ENCODE results near the gene ADARB2. TPM values are rescaled to one million over a fixed set of nuclear protein-coding genes. Genes with fewer than 3 reads are reported as not detected.

ADARB2 gene
- total RNA-seq, 4 donors from 2014 or later, result 8.4 to 23.2 (median 19.6) TPM

DNA sequence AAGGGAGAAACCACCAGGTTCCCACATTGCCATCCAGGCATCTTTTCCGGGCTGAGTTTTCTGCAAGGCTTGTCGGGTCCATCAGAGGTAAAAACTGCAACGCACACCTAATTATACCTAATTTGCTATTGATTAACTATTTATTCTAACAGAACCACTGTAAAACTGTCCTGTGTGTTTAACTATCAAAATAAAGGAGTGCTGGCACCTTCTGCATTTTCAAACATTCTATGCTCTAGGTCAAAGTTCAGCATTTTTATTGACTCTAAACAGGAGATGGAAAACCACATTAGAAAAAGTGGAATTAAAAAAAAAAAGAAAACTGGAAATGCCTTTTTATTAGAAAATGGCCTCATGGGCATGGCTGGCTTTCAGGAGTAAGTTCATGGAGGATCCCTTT, 82.0 kb downstream of the ADARB2 start:
- Histone ChIP-seq H3K4me3 (no peak overlapping the region), H3K36me3 (no peaks in the 10 kb centered on the region), H3K27me3 (peaks cover 0 to 5% of the 10 kb centered on the region in 2 donors), H3K4me1 (no peaks in the 10 kb centered on the region), H3K27ac (no peak overlapping the region), H3K9me3 (no peaks in the 10 kb centered on the region)
- no peak for DNase-seq (ENCODE audit: low spot score in 2 of 2)
- 76 to 80% methylated on average over 3 of the region's 3 CpGs for WGBS, 2 donors
- TF ChIP-seq POLR2A (IDR thresholded peaks at IDR 0.05), result no peak
- TF ChIP-seq, protein P1, sequence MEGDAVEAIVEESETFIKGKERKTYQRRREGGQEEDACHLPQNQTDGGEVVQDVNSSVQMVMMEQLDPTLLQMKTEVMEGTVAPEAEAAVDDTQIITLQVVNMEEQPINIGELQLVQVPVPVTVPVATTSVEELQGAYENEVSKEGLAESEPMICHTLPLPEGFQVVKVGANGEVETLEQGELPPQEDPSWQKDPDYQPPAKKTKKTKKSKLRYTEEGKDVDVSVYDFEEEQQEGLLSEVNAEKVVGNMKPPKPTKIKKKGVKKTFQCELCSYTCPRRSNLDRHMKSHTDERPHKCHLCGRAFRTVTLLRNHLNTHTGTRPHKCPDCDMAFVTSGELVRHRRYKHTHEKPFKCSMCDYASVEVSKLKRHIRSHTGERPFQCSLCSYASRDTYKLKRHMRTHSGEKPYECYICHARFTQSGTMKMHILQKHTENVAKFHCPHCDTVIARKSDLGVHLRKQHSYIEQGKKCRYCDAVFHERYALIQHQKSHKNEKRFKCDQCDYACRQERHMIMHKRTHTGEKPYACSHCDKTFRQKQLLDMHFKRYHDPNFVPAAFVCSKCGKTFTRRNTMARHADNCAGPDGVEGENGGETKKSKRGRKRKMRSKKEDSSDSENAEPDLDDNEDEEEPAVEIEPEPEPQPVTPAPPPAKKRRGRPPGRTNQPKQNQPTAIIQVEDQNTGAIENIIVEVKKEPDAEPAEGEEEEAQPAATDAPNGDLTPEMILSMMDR (IDR thresholded peaks at IDR 0.05), result no peak
- no peak for TF ChIP-seq EP300 (IDR thresholded peaks at IDR 0.05)

DNA sequence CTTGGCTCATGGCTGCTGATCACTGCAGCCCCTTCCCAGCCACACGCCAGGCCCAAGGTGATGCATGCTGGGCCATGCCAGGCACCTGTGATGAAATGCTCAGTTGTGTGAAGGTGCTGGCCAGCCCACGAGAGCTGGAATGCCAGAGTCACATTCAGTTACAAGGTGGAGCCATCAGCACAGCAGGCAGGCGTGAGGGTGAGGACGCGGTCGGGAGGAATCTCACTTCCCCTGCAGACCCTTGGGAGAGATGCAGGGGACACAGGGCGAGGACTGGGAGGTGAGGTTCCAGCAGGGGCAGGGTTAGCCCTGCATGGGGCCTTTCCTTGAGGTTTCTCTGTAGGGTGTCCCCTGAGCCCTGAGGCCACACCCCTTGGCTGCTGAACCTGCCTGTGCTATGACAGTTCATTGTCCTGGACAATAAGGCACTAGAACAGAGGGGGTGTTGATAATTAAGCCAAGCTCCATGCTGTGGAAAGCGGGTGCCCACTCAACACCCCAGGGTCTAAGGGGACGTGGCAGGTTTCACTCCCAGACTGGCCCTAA, 82.4 kb downstream of the ADARB2 start:
- no peak for DNase-seq (ENCODE audit: low spot score in 2 of 2)
- TF ChIP-seq, protein P1 (IDR thresholded peaks at IDR 0.05), result no peak
- no peak for TF ChIP-seq EP300 (IDR thresholded peaks at IDR 0.05)
- TF ChIP-seq POLR2A (IDR thresholded peaks at IDR 0.05), result no peak
- H3K4me1 ChIP-seq, result no peaks in the 10 kb centered on the region

DNA sequence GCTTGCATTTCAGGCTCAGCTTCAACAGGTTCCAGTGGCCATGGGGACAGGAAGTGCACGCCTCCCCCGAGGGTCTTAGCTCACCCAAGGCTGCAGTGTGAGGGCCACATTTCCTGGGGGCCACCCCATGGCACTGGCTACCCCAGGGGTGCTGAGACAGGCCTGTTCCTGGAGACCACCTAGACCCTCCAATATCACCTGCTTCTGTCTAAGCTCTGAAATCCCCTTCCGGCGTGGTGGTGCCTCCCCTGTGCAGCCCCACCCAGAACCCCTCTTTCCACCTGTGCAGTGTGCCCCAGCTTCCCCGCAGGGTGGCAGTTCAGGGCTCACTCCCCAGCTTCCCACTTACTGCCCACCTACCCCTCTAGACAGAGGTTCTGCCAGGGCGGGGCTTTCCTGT, 83.1 kb downstream of the ADARB2 start:
- H3K36me3 ChIP-seq, result no peaks in the 10 kb centered on the region
- no peaks in the 10 kb centered on the region for H3K9me3 ChIP-seq
- no peak overlapping the region for H3K27ac ChIP-seq
- DNase-seq (ENCODE audit: low spot score in 2 of 2), result no peak
- TF ChIP-seq POLR2A (IDR thresholded peaks at IDR 0.05), result no peak
- no peak for TF ChIP-seq EP300 (IDR thresholded peaks at IDR 0.05)
- TF ChIP-seq, protein P1 (IDR thresholded peaks at IDR 0.05), result no peak
- H3K4me3 ChIP-seq, result no peak overlapping the region
- WGBS, 2 donors, result 72 to 78% methylated on average over 5 to 6 of the region's 6 CpGs
- no peaks in the 10 kb centered on the region for H3K4me1 ChIP-seq
- peaks cover 0 to 5% of the 10 kb centered on the region in 2 donors for H3K27me3 ChIP-seq

More for the DNA sequence above, 82.4 kb downstream of the ADARB2 start:
- WGBS, 2 donors, result 81 to 83% methylated on average over 9 of the region's 9 CpGs
- Histone ChIP-seq H3K27ac (no peak overlapping the region), H3K36me3 (no peaks in the 10 kb centered on the region), H3K9me3 (no peaks in the 10 kb centered on the region), H3K4me3 (no peak overlapping the region), H3K27me3 (peaks cover 0 to 5% of the 10 kb centered on the region in 2 donors)

DNA sequence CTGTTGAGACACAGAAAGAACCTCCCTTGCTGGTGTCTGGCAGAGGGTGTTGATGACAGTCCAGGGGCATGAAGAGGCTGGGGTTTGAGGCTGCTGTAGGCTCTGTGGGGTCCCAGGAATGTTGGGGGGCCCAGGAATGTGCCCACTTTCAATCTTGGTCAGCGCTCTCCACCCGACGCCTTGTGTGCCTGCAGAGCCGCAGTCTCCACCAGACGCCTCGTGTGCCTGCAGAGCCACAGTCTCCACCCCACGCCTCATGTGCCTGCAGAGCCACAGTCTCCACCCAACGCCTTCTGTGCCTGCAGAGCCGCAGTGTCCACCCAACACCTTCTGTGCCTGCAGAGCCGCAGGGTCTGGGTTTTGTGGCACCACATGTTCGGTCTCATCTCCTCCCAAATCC, 84.0 kb downstream of the ADARB2 start:
- no peak overlapping the region for H3K4me3 ChIP-seq
- no peak for DNase-seq (ENCODE audit: low spot score in 2 of 2)
- peaks cover 0 to 5% of the 10 kb centered on the region in 2 donors for H3K27me3 ChIP-seq
- TF ChIP-seq POLR2A (IDR thresholded peaks at IDR 0.05) (no peak), EP300 (IDR thresholded peaks at IDR 0.05) (no peak)
- TF ChIP-seq, protein P1 (IDR thresholded peaks at IDR 0.05), result no peak
- no peak overlapping the region for H3K27ac ChIP-seq
- H3K4me1 ChIP-seq, result no peaks in the 10 kb centered on the region
- H3K9me3 ChIP-seq, result no peaks in the 10 kb centered on the region
- 81 to 93% methylated on average over 11 of the region's 11 CpGs for WGBS, 2 donors
- H3K36me3 ChIP-seq, result no peaks in the 10 kb centered on the region

DNA sequence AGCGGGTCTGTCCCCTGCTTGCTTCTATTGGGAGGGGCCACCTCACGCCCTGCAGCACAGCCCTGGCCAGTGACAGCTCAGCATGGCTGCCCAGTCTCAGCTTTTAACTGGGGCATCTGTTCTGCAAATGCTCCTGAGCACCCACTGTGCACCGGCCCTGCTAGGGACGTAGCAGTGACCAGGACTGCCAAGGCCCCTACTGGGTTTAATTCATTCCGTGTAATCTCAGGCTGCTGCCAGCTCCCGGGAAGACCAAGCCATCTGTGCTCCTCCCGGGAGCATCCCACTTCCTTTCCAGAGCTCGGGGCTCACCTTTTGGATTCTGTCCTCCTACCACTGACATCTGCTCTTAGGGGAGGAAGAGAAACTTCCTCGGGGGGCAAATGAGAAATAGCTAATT, 85.2 kb downstream of the ADARB2 start:
- no peak overlapping the region for H3K4me3 ChIP-seq
- H3K36me3 ChIP-seq, result no peaks in the 10 kb centered on the region
- H3K27me3 ChIP-seq, result peaks cover 0 to 5% of the 10 kb centered on the region in 2 donors
- H3K9me3 ChIP-seq, result no peaks in the 10 kb centered on the region
- no peaks in the 10 kb centered on the region for H3K4me1 ChIP-seq
- TF ChIP-seq, protein P1 (IDR thresholded peaks at IDR 0.05), result no peak
- TF ChIP-seq EP300 (IDR thresholded peaks at IDR 0.05), result no peak
- TF ChIP-seq POLR2A (IDR thresholded peaks at IDR 0.05), result no peak
- DNase-seq (ENCODE audit: low spot score in 2 of 2), result no peak
- WGBS, 2 donors, result 60 to 62% methylated on average over 9 of the region's 9 CpGs
- H3K27ac ChIP-seq, result no peak overlapping the region
